HG02884 (cell line): ENCODE results near the gene SIKE1.
"Not testable (repeated sequence)": the region's sequence is repeated elsewhere in the genome, so short reads cannot be mapped to it uniquely, and the experiment has no call there.

Experiments used
- ATAC-seq: cut with Tn5 transposase; IDR thresholded peaks from one replicate; pipeline ENCODE4 v1.9.1; 2021; ENCODE audit warnings: mild to moderate bottlenecking, moderate library complexity; ENCODE audit not compliant: unreplicated experiment

SIKE1 gene

DNA sequence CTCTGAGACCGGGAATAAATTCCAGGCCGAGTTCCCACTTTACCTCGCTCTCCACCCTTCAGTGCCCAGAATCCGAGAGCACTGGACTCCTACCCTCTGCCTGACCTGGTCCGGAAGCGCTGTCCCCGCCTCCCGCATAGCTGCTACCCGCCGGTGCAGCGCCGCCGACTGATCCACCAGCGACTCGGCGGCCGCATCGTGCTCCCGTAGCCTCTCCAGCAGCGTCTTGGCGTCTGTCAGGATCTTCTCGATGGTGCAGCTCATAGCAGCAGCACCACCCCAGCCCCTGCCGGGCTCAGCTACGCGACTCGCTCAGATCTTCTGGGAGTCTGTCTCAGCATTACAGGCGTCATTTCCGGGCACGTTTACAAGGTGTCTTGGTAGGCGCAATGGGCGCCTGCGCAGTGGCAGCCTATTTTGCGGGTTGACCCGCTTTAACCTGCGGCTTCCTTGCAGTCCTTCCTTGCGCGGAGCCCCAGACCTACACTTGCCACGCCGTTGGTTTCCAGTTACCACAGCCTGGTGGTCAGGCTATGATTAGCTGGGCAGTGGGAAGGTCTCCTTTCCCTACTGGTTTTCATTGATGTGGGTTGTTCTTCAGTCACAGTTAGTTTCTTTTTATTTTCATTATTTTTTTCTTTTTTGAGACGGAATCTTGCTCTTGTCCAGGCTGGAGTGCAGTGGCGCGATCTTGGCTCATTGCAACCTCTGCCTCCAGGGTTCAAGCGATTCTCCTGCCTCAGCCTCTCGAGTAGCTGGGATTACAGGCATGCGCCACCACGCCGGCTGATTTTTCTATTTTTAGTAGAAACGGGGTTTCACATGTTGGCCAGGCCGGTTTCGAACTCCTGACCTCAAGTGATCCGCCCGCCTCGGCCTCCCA lies at the start of gene SIKE1:
TSS of gene SIKE1 (minus strand) at position 342 of the 883 bp plus-strand sequence. CDS start at position 264, 78 bp downstream.
- peak; percentile 99 for ATAC-seq

DNA sequence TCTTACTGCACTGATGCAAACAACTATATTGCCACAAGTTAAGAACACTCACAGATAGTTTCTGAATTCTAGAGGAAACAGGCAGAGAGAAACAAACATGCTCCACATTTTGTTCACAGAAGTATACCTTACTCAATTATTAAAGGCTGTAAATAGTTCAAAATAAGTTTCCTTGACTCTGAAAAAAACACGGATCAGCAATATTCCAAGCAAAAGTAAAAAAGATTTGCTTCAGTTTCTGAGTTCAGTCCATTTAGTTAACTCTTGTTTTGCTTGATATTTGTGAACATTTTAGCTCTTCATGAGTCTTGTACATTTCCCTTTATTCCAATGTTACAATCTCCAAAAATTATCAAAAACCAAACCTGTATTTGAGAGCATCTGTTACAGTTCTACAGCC lies 49.6 kb upstream of the SIKE1 start:
- not testable (repeated sequence) for ATAC-seq

DNA sequence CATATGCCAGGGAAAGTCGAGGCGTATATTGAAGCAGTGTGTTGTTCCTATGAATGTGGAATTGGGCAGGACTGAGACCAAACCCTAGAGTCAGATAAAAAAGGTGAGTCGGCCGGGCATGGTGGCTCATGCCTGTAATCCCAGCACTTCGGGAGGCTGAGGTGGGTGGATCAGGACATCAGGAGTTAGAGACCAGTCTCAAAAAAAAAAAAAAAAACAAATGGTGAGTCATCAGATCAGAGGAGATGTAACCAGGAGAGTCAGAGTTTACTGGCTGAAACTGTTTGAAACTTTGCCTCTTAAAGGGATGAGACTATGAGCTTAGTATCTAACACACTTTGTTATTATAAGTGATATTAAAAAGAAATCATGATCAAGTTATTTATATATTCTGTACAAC lies 47.8 kb upstream of the SIKE1 start:
- ATAC-seq = no peak

DNA sequence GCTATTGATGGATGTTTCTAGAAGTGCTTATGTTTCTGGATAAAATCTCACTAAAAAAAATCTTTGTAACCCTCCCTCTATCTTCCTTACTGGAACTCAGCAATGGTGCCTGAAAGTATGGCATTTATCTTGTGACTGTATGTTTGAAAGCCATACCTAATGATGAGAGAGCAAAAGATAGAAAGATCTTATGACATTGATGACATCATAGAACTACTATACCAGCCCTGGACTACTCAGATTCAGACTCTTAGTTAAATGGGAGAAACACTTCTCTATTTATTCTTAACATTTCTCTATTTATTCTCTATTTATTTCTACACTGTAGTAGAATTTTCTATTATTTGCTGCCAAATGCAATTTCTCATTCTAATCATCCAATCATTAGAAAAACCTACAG lies 41.5 kb upstream of the SIKE1 start:
- no peak for ATAC-seq

DNA sequence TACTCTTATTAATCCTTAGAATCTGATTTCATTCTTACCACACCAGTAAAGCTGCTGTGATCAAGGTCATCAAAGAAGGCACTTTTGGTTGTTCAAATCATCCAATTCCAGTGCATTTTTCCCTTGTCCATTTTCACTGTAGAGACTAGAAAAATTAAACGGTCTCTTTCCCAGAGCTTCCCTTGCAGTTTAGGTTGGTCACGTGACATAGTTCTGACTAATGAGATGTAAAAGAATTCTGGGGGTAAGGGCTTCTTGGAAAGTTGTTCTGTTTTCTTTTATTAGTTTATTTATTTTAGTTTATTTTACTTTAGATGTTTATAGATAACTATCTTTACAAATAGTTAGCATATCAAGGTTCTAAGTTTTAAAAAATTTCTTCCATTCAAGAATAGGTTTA lies 39.9 kb upstream of the SIKE1 start:
- no peak for ATAC-seq

DNA sequence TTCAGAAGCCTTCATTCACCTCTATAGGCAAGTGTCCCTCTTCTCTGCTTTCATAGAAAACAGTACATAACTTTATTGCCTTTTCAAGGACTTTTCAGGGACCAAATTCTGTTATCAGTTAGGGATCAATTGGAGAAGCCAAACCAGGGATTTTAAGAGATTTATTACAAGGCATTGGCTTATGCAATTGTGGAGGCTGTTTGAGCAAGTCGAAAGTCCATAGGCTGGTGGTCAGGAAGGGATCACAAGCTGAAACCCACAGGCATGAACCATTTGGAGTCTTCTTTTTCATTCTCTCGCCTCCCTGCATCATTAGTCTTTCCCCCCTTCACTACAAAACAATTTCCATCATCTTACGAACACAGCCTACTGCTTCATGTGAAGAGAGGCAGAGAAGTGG lies 39.4 kb upstream of the SIKE1 start:
- ATAC-seq = no peak

DNA sequence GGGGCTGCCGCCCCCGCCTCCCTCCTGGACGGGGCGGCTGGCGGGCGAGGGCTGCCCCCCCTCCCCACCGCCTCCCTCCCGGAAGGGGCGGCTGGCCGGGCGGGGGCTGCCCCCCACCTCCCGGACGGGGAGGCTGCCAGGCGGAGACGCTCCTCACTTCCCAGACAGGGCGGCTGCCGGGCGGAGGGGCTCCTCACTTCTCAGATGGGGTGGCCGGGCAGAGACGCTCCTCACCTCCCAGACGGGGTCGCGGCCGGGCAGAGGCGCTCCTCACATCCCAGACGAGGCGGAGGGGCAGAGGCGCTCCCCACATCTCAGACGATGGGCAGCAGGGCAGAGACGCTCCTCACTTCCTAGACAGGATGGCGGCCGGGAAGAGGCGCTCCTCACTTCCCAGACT lies 24.0 kb upstream of the SIKE1 start:
- ATAC-seq = not testable (repeated sequence)

DNA sequence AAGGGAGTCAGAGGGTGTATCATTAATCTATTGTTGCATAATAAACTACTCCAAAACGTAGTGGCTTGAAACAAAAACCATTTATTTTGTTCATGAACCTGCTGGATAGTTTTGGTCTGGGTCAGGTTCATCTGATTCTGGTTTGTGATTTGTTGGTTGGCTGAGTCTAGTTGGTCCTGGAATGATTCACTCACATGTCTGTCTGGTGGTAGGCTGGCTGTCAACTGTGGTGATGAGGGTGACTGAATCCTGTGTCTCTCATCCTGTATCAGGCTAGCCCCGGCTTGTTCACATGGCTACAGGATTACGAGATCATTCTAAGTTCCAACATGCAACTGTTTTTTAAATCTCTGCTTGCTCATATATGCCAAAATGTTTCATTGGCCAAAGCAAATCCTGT lies 22.5 kb upstream of the SIKE1 start:
- no peak for ATAC-seq

DNA sequence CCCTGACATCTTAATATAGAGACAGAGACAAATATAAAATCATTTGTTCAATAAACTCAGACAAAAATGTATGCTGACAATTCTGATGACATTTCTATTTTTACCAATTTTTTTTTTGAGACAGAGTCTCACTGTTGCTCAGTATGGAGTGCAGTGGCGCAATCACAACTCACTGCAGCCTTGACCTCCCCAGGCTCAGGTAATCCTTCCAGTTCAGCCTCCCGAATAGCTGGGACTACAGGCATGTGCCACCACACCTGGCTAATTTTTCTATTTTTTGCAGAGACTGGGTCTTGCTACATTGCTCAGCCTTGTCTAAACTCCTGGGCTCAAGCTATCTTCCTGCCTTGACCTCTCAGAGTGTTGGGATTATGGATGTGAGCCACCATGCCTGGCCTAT lies 13.6 kb upstream of the SIKE1 start:
- ATAC-seq = no peak

DNA sequence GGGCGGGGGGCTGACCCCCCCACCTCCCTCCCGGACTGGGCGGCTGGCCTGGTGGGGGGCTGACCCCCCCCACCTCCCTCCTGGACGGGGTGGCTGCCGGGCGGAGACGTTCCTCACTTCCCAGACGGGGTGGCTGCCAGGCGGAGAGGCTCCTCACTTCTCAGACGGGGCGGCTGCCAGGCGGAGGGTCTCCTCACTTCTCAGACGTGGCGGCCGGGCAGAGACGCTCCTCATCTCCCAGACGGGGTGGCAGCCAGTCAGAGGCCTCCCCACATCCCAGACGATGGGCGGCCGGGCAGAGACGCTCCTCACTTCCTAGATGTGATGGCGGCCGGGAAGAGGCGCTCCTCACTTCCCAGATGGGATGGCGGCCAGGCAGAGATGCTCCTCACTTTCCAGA lies 10.1 kb upstream of the SIKE1 start:
- ATAC-seq = not testable (repeated sequence)

DNA sequence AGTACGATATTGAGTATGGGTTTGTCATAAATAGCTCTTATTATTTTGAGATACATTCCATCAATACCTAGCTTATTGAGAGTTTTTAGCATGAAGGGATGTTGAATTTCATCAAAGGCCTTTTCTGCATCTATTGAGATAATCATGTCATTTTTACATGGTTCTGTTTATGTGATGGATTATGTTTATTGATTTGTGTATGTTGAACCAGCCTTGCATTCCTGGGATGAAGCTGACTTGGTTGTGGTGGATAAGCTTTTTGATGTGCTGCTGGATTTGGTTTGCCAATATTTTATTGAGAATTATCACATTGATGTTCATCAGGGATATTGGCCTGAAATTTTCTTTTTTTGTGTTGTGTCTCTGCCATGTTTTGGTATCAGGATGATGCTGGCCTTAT lies 6.0 kb upstream of the SIKE1 start:
- not testable (repeated sequence) for ATAC-seq

DNA sequence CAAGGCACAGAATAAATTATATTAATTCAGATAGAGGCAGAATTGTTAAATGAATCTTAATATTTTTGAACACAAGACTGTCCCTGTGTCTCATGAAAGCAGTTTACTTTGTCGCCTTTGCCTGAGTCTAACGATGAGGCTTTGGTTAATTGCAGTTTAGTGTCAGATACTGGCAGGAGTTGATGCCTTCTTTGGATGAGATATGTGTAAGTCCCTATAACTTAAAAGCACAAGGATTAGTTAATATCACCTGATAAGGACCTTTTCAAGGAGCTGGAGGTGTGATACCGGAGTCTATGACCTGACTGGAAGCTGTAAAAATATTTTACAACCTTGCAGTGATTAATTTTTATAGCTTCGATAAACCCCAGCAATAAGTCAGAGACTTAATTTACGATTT lies 2.0 kb upstream of the SIKE1 start:
- no peak for ATAC-seq

DNA sequence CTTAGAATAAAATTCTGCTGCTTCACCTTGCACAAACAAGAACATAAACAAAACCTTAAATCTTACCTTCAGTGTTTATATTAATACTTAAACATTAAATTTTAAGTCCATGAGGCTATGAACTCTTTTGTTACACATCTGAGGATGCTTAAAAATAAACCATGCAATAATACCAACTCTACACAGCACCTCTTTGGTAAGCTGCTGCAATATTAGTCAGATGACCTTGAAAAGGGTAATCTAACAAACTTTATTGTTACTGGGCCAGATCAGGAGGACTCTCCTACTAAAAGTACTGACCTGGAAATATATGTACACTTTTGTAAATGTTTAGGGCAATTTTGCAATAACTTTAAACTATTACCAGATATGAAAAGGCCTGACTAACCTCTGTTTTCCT lies 763 bp downstream of the SIKE1 start:
- ATAC-seq = no peak

DNA sequence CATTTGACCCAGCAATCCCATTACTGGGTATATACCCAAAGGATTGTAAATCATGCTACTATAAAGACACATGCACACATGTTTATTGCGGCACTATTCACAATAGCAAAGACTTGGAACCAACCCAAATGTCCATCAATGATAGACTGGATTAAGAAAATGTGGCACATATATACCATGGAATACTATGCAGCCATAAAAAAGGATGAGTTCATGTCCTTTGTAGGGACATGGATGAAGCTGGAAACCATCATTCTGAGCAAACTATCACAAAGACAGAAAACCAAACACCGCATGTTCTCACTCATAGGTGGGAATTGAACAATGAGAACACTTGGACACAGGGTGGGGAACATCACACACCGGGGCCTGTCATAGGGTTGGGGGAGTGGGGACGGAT lies 3.8 kb downstream of the SIKE1 start:
- ATAC-seq = not testable (repeated sequence)

DNA sequence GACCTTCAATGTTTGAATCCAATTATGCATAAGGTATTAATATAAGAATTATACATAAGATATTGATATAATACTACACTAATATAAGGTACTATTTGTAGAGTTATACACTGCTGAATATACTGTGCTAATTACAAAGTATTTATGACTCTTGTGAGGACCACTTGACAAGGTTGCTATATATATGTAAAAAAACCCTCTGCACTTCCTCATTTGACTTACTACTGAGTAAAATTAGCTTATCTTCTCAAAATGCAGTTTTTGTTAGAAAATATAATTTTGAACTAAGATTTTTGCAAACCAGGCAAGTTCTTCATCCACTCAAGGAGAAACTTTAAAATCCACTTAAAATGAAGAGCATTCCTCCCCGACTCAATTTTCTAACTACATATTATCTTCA lies 8.5 kb downstream of the SIKE1 start:
- no peak for ATAC-seq

DNA sequence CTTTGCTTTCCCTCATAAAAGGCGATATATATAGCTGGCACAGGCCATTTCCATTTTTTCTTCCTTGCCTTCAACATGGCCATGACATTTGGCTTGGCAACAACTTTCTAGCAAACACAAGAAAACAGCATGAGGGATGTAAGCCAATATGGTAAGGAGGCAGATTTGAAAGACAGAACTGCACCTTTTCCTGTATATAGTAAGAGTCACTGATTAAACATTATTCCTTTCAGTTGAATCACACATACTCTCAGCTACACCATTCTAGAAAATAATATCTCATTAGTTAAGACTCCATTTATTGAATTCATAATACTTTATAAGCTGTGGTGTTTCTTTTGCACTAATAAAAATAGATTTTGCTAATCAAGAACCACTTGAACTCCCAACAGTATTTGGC lies 9.5 kb downstream of the SIKE1 start:
- ATAC-seq = no peak

DNA sequence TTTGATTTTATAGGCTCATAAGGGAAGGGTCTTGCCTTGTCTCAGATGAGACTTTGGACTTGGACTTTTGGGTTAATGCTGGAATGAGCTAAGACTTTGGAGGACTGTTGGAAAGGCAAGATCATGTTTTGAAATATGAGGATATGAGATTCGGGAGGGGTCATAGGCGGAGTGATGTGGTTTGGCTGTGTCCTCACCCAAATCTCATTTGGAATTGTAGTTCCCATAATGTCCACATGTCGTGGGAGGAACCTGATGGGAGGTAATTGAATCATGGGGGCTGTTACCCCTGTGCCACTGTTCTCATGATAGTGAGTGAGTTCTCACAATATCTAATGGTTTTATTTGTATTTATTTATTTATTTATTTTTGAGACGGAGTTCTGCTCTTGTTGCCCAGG lies 15.8 kb downstream of the SIKE1 start:
- ATAC-seq = no peak

DNA sequence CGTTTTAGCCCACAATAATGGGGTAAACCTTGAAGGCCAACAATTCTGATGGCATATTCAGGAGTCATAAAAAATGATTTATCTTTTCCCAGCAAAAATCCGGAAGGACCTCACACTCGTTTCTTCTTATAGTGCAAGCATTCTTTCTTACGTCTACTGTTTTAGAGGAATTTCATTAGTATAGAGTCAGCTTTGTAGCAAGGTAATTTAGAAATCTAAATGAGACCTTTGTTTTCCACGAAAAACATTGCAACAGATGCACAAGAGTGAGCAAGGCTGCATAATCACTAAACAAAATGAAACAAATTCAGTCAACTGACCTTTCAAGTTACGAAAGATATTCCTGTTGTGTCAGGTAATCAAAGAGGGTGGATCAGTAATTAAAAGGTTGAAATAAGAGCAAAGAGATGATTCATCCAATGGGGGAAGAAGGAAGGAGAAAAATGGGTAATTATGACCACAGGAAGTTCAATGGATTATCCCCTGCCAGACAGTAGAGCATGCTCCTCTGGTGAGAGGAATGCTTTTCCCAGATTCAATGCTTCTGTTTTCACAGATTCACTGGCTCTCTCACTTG lies 22.1 kb downstream of the SIKE1 start:
- ATAC-seq = no peak

DNA sequence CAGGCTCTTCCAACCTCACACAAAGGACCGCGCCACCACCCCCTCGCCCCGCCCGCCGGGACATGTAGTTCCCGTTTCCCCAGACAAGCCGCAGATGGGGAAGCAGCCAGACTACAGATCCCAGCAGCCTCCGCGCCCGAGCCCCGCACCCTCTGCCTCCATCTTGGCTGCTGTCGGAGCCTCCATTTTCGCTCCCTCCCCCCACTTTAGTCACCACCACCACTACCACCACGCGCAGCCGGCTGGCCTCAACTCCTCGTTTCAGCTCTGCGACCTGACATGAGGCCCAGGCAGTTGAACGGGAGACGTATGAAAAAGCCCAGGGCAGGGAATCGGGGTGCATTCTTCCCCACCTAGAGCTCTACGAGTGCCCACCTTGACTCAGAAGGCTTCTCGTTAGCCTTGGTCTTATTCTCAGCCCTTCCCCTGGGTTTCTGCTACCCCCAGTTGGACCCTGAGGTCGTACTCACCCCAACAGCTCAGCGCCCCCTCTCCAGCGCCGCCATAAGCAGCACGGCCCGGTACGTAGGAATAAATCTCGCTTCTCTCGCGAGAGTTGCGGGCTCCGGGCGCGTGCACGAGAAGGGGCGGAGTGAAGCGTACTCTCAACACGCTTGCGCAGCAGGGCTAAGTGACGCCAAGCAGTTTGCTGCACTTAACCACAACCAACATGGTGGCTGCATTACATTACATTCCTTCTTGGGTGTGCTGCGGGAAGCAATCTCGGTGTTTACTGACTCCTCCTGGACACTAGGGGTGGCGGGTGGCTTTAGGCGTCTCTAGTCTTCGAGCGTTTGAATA lies 22.8 kb downstream of the SIKE1 start, which contains the start of gene CSDE1:
TSS of gene CSDE1 (minus strand) at position 530 of the 801 bp plus-strand sequence. CDS start 18,094 bp downstream, outside the sequence.
- peak; percentile 62 for ATAC-seq

DNA sequence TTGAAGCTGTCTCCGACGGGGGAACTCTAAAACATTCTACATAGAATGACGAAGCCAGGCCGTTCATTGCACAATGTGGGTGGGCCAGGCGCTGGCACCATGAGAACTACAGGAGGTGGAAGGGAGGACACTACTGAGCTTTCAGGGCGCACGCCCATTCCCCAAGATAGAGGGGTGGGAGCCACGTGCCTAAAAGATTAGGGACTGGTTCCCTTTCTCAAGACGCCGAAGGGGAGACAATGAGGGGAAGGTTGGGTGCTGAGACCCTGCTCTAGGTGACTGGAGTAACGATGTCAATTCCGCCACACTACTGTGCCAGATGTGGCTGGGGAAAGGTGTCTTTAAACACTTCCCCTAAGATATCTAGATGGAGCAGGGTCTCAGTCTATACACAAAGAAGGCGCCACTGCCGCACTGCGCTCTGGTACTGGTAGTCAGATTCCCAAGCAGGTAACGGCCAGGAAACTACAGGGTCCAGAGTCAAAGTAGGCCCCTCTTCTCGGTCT lies 23.5 kb downstream of the SIKE1 start:
- no peak for ATAC-seq
